Panc1 (cell line): ENCODE data around the gene SLC22A7. TPM values are rescaled to one million over a fixed set of nuclear protein-coding genes. Genes with fewer than 3 reads are reported as not detected.

Experiments
- ATAC-seq: fragments of 200-7000 bp; cut with Tn5 transposase; 2 replicates; pipeline ENCODE4 v1.9.1; 2020; ENCODE audit warnings: mild to moderate bottlenecking, moderate library complexity
- BruUV-seq: library from RNA; stranded (reverse); fragments of 400-500 nt; replicated peaks from 2 replicates; lab custom pipeline; 2021; lab: Mats Ljungman, UMichigan
- CTCF ChIA-PET: fragments of 300-600 bp; sonication (Branson Sonifier 250); formaldehyde crosslinking; loops from one replicate; lab custom pipeline; 2022; ENCODE audit warnings: antibody characterized with exemption; lab: Charles Lee
- POLR2A ChIA-PET: fragments of 300-600 bp; sonication (Branson Sonifier 250); formaldehyde crosslinking; loops from one replicate; lab custom pipeline; 2022; ENCODE audit warnings: antibody characterized with exemption; lab: Charles Lee
- DNase-seq: peaks from one replicate; pipeline ENCODE4 v3.0.0-alpha.2; 2010; ENCODE audit warnings: low read depth, low spot score
- H3K27ac ChIP-seq: 2 replicates; pipeline ENCODE4 v1.5.1; 2011; ENCODE audit warnings: mild to moderate bottlenecking, low read length, inconsistent platforms
- H3K27me3 ChIP-seq: fragments of 200-500 bp; sonication (Bioruptor generic); 2 replicates; pipeline ENCODE4 v1.6.0; 2014; ENCODE audit warnings: low read length, inconsistent platforms; ENCODE audit not compliant: control insufficient read depth, insufficient read depth
- H3K36me3 ChIP-seq: fragments of 200-500 bp; sonication (Bioruptor generic); 2 replicates; pipeline ENCODE4 v1.5.1; 2014; ENCODE audit warnings: inconsistent platforms, mild to moderate bottlenecking, low read length, moderate library complexity; ENCODE audit not compliant: control insufficient read depth, insufficient read depth
- H3K4me1 ChIP-seq: 2 replicates; pipeline ENCODE4 v1.5.1; 2011; ENCODE audit warnings: inconsistent platforms, mild to moderate bottlenecking, low read length, moderate library complexity; ENCODE audit not compliant: control insufficient read depth, insufficient read depth
- H3K4me3 ChIP-seq, 2 experiments: 2 replicates each; pipeline ENCODE4 v1.5.1; 2011 to 2012; ENCODE audit warnings: low read depth in 2 of 2, low read length in 2 of 2, mild to moderate bottlenecking in 2 of 2, inconsistent platforms in 1 of 2, moderate library complexity in 1 of 2
- H3K9me3 ChIP-seq: fragments of 200-500 bp; sonication (Bioruptor generic); 2 replicates; pipeline ENCODE4 v1.5.1; 2014; ENCODE audit warnings: low read depth, mild to moderate bottlenecking, inconsistent platforms, low read length, moderate library complexity; ENCODE audit not compliant: control insufficient read depth, insufficient read depth
- CTCF ChIP-seq: fragments of 450-650 bp; IDR thresholded peaks from 2 replicates; pipeline ENCODE4 v1.5.1; 2017; ENCODE audit warnings: mild to moderate bottlenecking
- POLR2AphosphoS5 ChIP-seq: IDR thresholded peaks from 2 replicates; pipeline ENCODE4 v1.6.1; 2012; ENCODE audit warnings: mild to moderate bottlenecking, low read depth, low read length, moderate library complexity
- REST ChIP-seq, 2 experiments: IDR thresholded peaks; 2 replicates each; pipeline ENCODE4 v1.6.1; 2011 to 2012; ENCODE audit warnings: low read depth in 2 of 2, control low read depth in 1 of 2, low read length in 1 of 2, mild to moderate bottlenecking in 1 of 2, moderate library complexity in 1 of 2; ENCODE audit not compliant: insufficient read depth in 1 of 2
- SIN3A ChIP-seq: IDR thresholded peaks from 2 replicates; pipeline ENCODE4 v1.6.1; 2012; ENCODE audit warnings: low read depth, mild to moderate bottlenecking, low read length, moderate library complexity, borderline replicate concordance; ENCODE audit not compliant: insufficient read depth
- TCF7L2 ChIP-seq: IDR thresholded peaks from 2 replicates; pipeline ENCODE4 v1.6.1; 2011; ENCODE audit warnings: mild to moderate bottlenecking, low read depth, low read length, inconsistent platforms
- in situ Hi-C: cut with HindIII; loops from 2 replicates; pipeline ENCODE4 v1.10.0; 2016; ENCODE audit warnings: low sequenced_read_pairs, low pct_unique_long_range_greater_than_20kb
- intact Hi-C: fragments of 100-400 bp; cut with micrococcal nuclease; formaldehyde crosslinking; loops from one replicate; pipeline ENCODE4 v1.10.0; 2022; ENCODE audit not compliant: unreplicated experiment
- total RNA-seq: library from RNA; stranded (reverse); gene quantifications from one replicate; pipeline ENCODE4 v1.2.1, GENCODE V29; 2021; ENCODE audit not compliant: unreplicated experiment

The SLC22A7 gene
- total RNA-seq, 1 experiment from 2014 or later, result not detected

GRCh38 chr6:43271103-43271815 lies 26.8 kb upstream of the SLC22A7 start:
- ChIA-PET CTCF (no interaction called here), POLR2A (no interaction called here)
- TF ChIP-seq POLR2AphosphoS5, result no peak
- no peak for TF ChIP-seq REST (IDR thresholded peaks at IDR 0.05; ENCODE audit: insufficient read depth in 1 of 2, low read depth in 2 of 2, low read length in 1 of 2)
- no peak for TF ChIP-seq CTCF
- no peak for TF ChIP-seq TCF7L2
- TF ChIP-seq SIN3A, result no peak
- BruUV-seq, result no TSS peak
- Histone ChIP-seq H3K36me3 (no peaks in the 10 kb centered on the region), H3K27me3 (0 out of 2 replicates have a peak, but pooled peaks cover 2% of the 10 kb centered on the region), H3K4me1 (peaks cover 9% of the 10 kb centered on the region), H3K27ac (no peak overlapping the region), H3K4me3 (no peak overlapping the region), H3K9me3 (no peaks in the 10 kb centered on the region)
- DNase-seq, result no peak
- no peak for ATAC-seq
- in situ Hi-C loops, result no loop called here
- intact Hi-C loops, result no loop called here

- TF ChIP-seq POLR2AphosphoS5 (no peak), CTCF (no peak), SIN3A (no peak)
- Histone ChIP-seq H3K4me3 (no peak overlapping the region), H3K4me1 (peaks cover 9% of the 10 kb centered on the region), H3K27me3 (0 out of 2 replicates have a peak, but pooled peaks cover 2% of the 10 kb centered on the region), H3K9me3 (no peaks in the 10 kb centered on the region), H3K36me3 (no peaks in the 10 kb centered on the region), H3K27ac (no peak overlapping the region)
- CTCF ChIA-PET, result no interaction called here
- intact Hi-C loops (no loop called here), in situ Hi-C loops (no loop called here)
- DNase-seq (no peak), ATAC-seq (no peak)
- POLR2A ChIA-PET, result no interaction called here
- BruUV-seq, result no TSS peak
Observed at GRCh38 chr6:43271944-43272343, 26.1 kb upstream of the SLC22A7 start.
